ENCODE results near the gene SPIRE1. TPM values are rescaled to one million over a fixed set of nuclear protein-coding genes. Genes with fewer than 3 reads are reported as not detected.
"Not testable (repeated sequence)": the region's sequence is repeated elsewhere in the genome, so short reads cannot be mapped to it uniquely, and the experiment has no call there.

Gene SPIRE1
- total RNA-seq, 2 experiments from 2014 or later: 2.5 to 2.7 TPM

GRCh38 chr18:12564861-12565260 is 93.0 kb downstream of the SPIRE1 start:
- ChIA-PET POLR2A (no interaction called here), CTCF (no interaction called here)
- DNase-seq: no peak
- Mint-ChIP-seq H3K4me3 (no peak overlapping the region), H3K9me3 (ENCODE audit: insufficient read depth) (no peaks in the 10 kb centered on the region), H3K4me1 (ENCODE audit: low read depth) (no peaks in the 10 kb centered on the region), H3K27me3 (ENCODE audit: low read depth) (peaks cover 13% of the 10 kb centered on the region), H3K27ac (no peak overlapping the region), H3K36me3 (ENCODE audit: low read depth) (no peaks in the 10 kb centered on the region)
- ATAC-seq: no peak

DNA sequence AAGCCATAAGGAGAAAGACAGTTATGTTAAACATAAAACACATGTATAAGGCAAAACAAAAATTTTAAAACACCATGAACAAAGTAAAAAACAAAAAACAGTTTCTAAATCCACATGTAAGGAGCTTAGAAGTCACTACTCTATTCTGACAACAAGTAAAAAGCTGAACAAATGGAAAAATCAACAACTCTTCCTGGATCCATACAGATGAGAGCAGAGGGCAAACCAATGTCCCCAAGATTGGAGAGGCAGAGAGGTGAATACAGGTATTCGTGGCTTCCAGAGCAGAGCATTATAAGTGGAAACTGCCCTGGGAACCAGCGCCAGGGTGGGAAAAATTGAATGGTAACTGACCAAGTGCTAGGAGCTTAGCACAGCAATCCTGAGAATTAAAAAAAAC is 93.5 kb downstream of the SPIRE1 start:
- ChIA-PET CTCF (no interaction called here), POLR2A (no interaction called here)
- H3K4me1 Mint-ChIP-seq (ENCODE audit: low read depth): no peaks in the 10 kb centered on the region
- peaks cover 13% of the 10 kb centered on the region for H3K27me3 Mint-ChIP-seq (ENCODE audit: low read depth)
- H3K36me3 Mint-ChIP-seq (ENCODE audit: low read depth): no peaks in the 10 kb centered on the region
- H3K27ac Mint-ChIP-seq: no peak overlapping the region
- ATAC-seq (no peak), DNase-seq (no peak)
- H3K9me3 Mint-ChIP-seq (ENCODE audit: insufficient read depth): no peaks in the 10 kb centered on the region
- no peak overlapping the region for H3K4me3 Mint-ChIP-seq

GRCh38 chr18:12560600-12560999 is 97.3 kb downstream of the SPIRE1 start:
- H3K4me3 Mint-ChIP-seq; H3K9me3 Mint-ChIP-seq (ENCODE audit: insufficient read depth); CTCF ChIA-PET; H3K27ac Mint-ChIP-seq; DNase-seq; H3K4me1 Mint-ChIP-seq (ENCODE audit: low read depth); H3K36me3 Mint-ChIP-seq (ENCODE audit: low read depth); POLR2A ChIA-PET; H3K27me3 Mint-ChIP-seq (ENCODE audit: low read depth); ATAC-seq: not testable (repeated sequence)

GRCh38 chr18:12559319-12559718 is 98.6 kb downstream of the SPIRE1 start:
- peaks cover 3% of the 10 kb centered on the region for H3K4me1 Mint-ChIP-seq (ENCODE audit: low read depth)
- POLR2A ChIA-PET: no interaction called here
- no peak for ATAC-seq
- peaks cover 10% of the 10 kb centered on the region for H3K27me3 Mint-ChIP-seq (ENCODE audit: low read depth)
- no peak overlapping the region for H3K27ac Mint-ChIP-seq
- no peak overlapping the region for H3K4me3 Mint-ChIP-seq
- DNase-seq: no peak
- H3K36me3 Mint-ChIP-seq (ENCODE audit: low read depth): peaks cover 3% of the 10 kb centered on the region
- peaks cover 8% of the 10 kb centered on the region for H3K9me3 Mint-ChIP-seq (ENCODE audit: insufficient read depth)
- CTCF ChIA-PET: no interaction called here

DNA sequence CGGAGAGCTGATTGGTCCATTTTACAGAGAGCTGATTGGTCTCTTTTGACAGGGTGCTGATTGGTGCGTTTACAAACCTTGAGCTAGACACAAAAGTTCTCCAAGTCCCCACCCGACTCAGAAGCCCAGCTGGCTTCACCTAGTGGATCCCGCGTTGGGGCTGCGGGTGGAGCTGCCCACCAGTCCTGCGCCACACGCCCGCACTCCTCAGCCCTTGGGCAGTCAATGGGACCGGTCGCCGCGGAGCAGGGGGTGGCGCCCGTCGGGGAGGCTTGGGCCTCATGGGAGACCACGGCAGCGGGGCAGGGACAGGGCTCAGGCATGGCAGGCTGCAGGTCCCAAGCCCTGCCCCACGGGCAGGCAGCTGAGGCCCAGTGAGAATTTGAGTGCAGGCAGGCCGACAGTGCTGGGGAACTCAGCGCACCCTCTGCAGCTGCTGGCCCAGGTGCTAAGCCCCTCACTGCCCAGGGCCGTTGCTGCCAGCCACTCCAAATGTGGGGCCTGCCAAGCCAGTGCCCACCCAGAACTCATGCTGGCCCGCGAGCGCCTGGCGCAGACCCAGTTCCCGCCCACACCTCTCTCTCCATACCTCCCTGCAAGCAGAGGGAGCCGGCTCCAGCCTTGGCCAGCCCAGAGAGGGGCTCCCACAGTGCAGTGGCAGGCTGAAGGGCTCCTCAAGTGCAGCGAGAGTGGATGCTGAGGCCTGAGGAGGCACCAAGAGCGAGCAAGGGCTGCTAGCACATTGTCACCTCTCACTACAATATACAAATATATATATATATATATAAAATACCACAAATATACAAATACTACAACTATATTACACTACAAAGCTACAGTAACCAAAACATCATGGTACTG is 100.7 kb downstream of the SPIRE1 start:
- H3K4me1 Mint-ChIP-seq (ENCODE audit: low read depth): peaks cover 3% of the 10 kb centered on the region
- peaks cover 3% of the 10 kb centered on the region for H3K36me3 Mint-ChIP-seq (ENCODE audit: low read depth)
- CTCF ChIA-PET: no interaction called here
- peaks cover 8% of the 10 kb centered on the region for H3K9me3 Mint-ChIP-seq (ENCODE audit: insufficient read depth)
- no peak for DNase-seq
- POLR2A ChIA-PET: no interaction called here
- H3K27ac Mint-ChIP-seq: no peak overlapping the region
- H3K4me3 Mint-ChIP-seq: no peak overlapping the region
- peaks cover 8% of the 10 kb centered on the region for H3K27me3 Mint-ChIP-seq (ENCODE audit: low read depth)
- no peak for ATAC-seq

DNA sequence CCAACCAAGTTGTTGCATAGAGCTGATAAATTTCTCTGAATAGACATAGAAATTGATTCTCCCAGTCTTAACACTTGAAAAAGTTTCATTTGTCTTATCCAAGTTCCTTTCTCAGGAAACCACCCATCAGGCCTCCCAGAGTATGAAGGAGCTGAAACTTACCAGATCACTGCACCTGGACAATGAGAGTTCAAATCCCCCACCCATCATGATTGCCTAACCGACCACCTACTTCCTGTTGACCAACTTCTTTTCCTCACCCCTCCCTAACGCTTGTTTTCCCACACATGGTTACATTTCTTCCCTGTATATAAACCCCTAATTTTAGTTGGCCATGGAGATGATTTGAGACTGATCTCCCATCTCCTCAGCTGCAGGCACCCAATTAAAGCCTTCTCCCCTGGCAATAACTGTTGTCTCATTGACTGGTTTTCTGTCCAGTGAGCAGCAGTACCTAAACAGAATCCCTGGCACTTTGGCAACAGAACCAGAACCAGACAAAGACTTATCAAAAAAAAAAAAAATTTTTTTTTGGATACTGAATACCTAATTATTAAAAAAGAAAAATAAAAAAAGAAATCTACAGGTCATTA is 103.0 kb downstream of the SPIRE1 start:
- H3K9me3 Mint-ChIP-seq (ENCODE audit: insufficient read depth): peaks cover 8% of the 10 kb centered on the region
- H3K27me3 Mint-ChIP-seq (ENCODE audit: low read depth): peaks cover 7% of the 10 kb centered on the region
- H3K27ac Mint-ChIP-seq: no peak overlapping the region
- POLR2A ChIA-PET: no interaction called here
- ATAC-seq (no peak), DNase-seq (no peak)
- H3K4me1 Mint-ChIP-seq (ENCODE audit: low read depth): peaks cover 3% of the 10 kb centered on the region
- CTCF ChIA-PET: interaction anchor here (1.2 kb wide), 1 partner anchor 163 kb away, joined by 3 read pairs; no protein-coding TSS in a partner anchor
- peaks cover 3% of the 10 kb centered on the region for H3K36me3 Mint-ChIP-seq (ENCODE audit: low read depth)
- no peak overlapping the region for H3K4me3 Mint-ChIP-seq

GRCh38 chr18:12552879-12553242 is 105.0 kb downstream of the SPIRE1 start:
- Mint-ChIP-seq H3K9me3 (ENCODE audit: insufficient read depth) (peaks cover 8% of the 10 kb centered on the region), H3K27ac (no peak overlapping the region), H3K4me3 (no peak overlapping the region), H3K4me1 (ENCODE audit: low read depth) (peaks cover 3% of the 10 kb centered on the region), H3K36me3 (ENCODE audit: low read depth) (peaks cover 3% of the 10 kb centered on the region), H3K27me3 (ENCODE audit: low read depth) (peaks cover 11% of the 10 kb centered on the region)
- no peak for DNase-seq
- CTCF ChIA-PET: no interaction called here
- no peak for ATAC-seq
- POLR2A ChIA-PET: no interaction called here

GRCh38 chr18:12551943-12552878 is 105.7 kb downstream of the SPIRE1 start:
- H3K36me3 Mint-ChIP-seq (ENCODE audit: low read depth); H3K4me1 Mint-ChIP-seq (ENCODE audit: low read depth); DNase-seq; POLR2A ChIA-PET; H3K27ac Mint-ChIP-seq; H3K9me3 Mint-ChIP-seq (ENCODE audit: insufficient read depth); ATAC-seq; H3K4me3 Mint-ChIP-seq: not testable (repeated sequence)
- CTCF ChIA-PET: interaction anchor here (0.9 kb wide), 1 partner anchor 18 kb away, joined by 3 read pairs; no protein-coding TSS in a partner anchor
- peaks cover 14% of the 10 kb centered on the region for H3K27me3 Mint-ChIP-seq (ENCODE audit: low read depth)

GRCh38 chr18:12551466-12551865 is 106.4 kb downstream of the SPIRE1 start:
- peaks cover 15% of the 10 kb centered on the region for H3K27me3 Mint-ChIP-seq (ENCODE audit: low read depth)
- POLR2A ChIA-PET; H3K4me3 Mint-ChIP-seq; H3K27ac Mint-ChIP-seq; ATAC-seq; H3K9me3 Mint-ChIP-seq (ENCODE audit: insufficient read depth); H3K36me3 Mint-ChIP-seq (ENCODE audit: low read depth); DNase-seq; H3K4me1 Mint-ChIP-seq (ENCODE audit: low read depth): not testable (repeated sequence)
- CTCF ChIA-PET: interaction anchor here (0.9 kb wide), 1 partner anchor 18 kb away, joined by 3 read pairs; no protein-coding TSS in a partner anchor

GRCh38 chr18:12543697-12544096 is 114.2 kb downstream of the SPIRE1 start:
- ATAC-seq: no peak
- POLR2A ChIA-PET: no interaction called here
- Mint-ChIP-seq H3K27ac (no peak overlapping the region), H3K4me1 (ENCODE audit: low read depth) (peaks cover 11% of the 10 kb centered on the region), H3K4me3 (no peak overlapping the region), H3K9me3 (ENCODE audit: insufficient read depth) (peaks cover 7% of the 10 kb centered on the region), H3K36me3 (ENCODE audit: low read depth) (no peaks in the 10 kb centered on the region), H3K27me3 (ENCODE audit: low read depth) (peaks cover 13% of the 10 kb centered on the region)
- DNase-seq: no peak
- CTCF ChIA-PET: no interaction called here

GRCh38 chr18:12540751-12541150 is 117.2 kb downstream of the SPIRE1 start:
- ATAC-seq (no peak), DNase-seq (no peak)
- CTCF ChIA-PET: interaction anchor here (2.7 kb wide), 1 partner anchor 120 kb away, joined by 10 read pairs; no protein-coding TSS in a partner anchor
- POLR2A ChIA-PET: no interaction called here
- Mint-ChIP-seq H3K27me3 (ENCODE audit: low read depth) (peaks cover 7% of the 10 kb centered on the region), H3K4me3 (no peak overlapping the region), H3K27ac (no peak overlapping the region), H3K9me3 (ENCODE audit: insufficient read depth) (peaks cover 7% of the 10 kb centered on the region), H3K4me1 (ENCODE audit: low read depth) (peaks cover 11% of the 10 kb centered on the region), H3K36me3 (ENCODE audit: low read depth) (no peaks in the 10 kb centered on the region)

- DNase-seq; H3K27me3 Mint-ChIP-seq (ENCODE audit: low read depth); H3K36me3 Mint-ChIP-seq (ENCODE audit: low read depth); H3K9me3 Mint-ChIP-seq (ENCODE audit: insufficient read depth); H3K27ac Mint-ChIP-seq; H3K4me1 Mint-ChIP-seq (ENCODE audit: low read depth); H3K4me3 Mint-ChIP-seq; POLR2A ChIA-PET; ATAC-seq: not testable (repeated sequence)
- CTCF ChIA-PET: interaction anchor here (1.0 to 2.7 kb wide), 2 partner anchors 120 to 122 kb away, joined by 3 to 10 read pairs; no protein-coding TSS in a partner anchor
Measured at GRCh38 chr18:12539158-12539557, 118.7 kb downstream of the SPIRE1 start.
